Measurements from ENCODE around the gene GTF2E1.

GTF2E1 gene

DNA sequence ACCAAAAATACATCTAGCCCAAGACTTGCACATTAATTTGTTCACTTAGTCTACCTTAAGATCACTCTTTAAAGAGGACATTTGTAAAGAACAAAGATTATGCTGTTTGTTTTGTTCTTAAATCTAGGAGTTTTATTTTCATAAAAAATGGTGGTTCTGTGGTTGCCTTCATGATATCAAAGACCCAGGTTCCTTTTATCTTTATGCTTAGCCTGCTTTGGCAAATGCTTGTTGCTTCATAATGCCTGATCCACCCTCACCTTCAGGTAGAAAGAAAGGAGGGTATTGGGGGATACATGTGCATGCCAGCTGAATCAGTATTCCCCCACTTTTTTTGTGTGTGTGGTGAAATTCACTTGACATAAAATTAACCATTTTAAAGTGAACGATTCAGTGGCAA is 48.5 kb downstream of the GTF2E1 start:
- no peak overlapping the region for H3K27ac ChIP-seq
- DNase-seq, result no peak
- TF ChIP-seq, protein P1, sequence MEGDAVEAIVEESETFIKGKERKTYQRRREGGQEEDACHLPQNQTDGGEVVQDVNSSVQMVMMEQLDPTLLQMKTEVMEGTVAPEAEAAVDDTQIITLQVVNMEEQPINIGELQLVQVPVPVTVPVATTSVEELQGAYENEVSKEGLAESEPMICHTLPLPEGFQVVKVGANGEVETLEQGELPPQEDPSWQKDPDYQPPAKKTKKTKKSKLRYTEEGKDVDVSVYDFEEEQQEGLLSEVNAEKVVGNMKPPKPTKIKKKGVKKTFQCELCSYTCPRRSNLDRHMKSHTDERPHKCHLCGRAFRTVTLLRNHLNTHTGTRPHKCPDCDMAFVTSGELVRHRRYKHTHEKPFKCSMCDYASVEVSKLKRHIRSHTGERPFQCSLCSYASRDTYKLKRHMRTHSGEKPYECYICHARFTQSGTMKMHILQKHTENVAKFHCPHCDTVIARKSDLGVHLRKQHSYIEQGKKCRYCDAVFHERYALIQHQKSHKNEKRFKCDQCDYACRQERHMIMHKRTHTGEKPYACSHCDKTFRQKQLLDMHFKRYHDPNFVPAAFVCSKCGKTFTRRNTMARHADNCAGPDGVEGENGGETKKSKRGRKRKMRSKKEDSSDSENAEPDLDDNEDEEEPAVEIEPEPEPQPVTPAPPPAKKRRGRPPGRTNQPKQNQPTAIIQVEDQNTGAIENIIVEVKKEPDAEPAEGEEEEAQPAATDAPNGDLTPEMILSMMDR (IDR thresholded peaks at IDR 0.05; ENCODE audit: low read depth, low read length, missing control alignments), result no peak
- in situ Hi-C loops (cut with HindIII; ENCODE audit: low pct_ligation_motif_present, low sequenced_read_pairs), result no loop called here
- no peaks in the 10 kb centered on the region for H3K36me3 ChIP-seq (replicated peaks)
- H3K4me3 ChIP-seq (ENCODE audit: low read depth, low read length), result no peak overlapping the region
- H3K27me3 ChIP-seq (replicated peaks), result no peaks in the 10 kb centered on the region

DNA sequence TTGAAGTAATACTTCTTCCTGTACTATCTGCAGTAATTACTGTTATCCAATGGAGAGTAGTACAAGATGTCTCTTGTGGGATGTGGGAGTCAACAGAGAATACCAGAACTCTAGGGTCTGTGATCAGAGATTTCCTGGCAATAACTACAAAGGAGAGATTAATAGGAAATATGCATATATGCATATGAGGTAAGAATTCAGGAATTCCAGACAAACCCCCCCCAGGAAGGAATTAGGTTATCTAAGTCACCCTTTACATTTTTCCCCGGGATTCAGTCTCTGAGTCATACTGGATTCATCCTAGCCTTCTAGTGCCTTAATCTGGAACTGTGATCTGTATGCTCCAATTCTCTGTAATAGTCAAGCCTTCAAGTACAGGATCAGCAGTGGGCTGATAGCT is 49.4 kb downstream of the GTF2E1 start:
- TF ChIP-seq, protein P1 (IDR thresholded peaks at IDR 0.05; ENCODE audit: low read depth, low read length, missing control alignments), result no peak
- DNase-seq, result peak; percentile 61
- Histone ChIP-seq H3K36me3 (replicated peaks) (no peaks in the 10 kb centered on the region), H3K27me3 (replicated peaks) (no peaks in the 10 kb centered on the region), H3K27ac (no peak overlapping the region), H3K4me3 (ENCODE audit: low read depth, low read length) (no peak overlapping the region)
- in situ Hi-C loops (cut with HindIII; ENCODE audit: low pct_ligation_motif_present, low sequenced_read_pairs), result no loop called here

DNA sequence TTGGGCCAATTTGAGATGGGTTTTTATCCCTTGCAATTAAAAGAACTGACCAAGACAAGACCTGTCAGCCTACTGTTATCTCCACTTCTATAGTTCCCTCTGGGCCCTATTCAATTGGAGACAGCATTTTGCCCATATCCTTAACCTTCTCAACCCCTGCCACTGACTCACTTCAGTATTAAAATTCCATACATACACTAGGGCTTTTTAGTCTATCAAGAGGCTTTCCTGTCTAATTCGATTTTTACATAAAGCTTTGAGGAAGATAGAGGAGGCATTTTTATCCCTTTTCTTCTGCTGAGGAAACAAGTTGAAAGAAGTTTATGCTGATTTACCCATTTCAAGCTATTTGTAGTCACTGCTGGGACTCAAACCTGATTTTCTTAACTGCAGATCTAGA is 51.1 kb downstream of the GTF2E1 start:
- H3K27ac ChIP-seq, result no peak overlapping the region
- in situ Hi-C loops (cut with HindIII; ENCODE audit: low pct_ligation_motif_present, low sequenced_read_pairs), result no loop called here
- DNase-seq, result no peak
- no peaks in the 10 kb centered on the region for H3K36me3 ChIP-seq (replicated peaks)
- TF ChIP-seq, protein P1 (IDR thresholded peaks at IDR 0.05; ENCODE audit: low read depth, low read length, missing control alignments), result no peak
- H3K27me3 ChIP-seq (replicated peaks), result no peaks in the 10 kb centered on the region
- no peak overlapping the region for H3K4me3 ChIP-seq (ENCODE audit: low read depth, low read length)

DNA sequence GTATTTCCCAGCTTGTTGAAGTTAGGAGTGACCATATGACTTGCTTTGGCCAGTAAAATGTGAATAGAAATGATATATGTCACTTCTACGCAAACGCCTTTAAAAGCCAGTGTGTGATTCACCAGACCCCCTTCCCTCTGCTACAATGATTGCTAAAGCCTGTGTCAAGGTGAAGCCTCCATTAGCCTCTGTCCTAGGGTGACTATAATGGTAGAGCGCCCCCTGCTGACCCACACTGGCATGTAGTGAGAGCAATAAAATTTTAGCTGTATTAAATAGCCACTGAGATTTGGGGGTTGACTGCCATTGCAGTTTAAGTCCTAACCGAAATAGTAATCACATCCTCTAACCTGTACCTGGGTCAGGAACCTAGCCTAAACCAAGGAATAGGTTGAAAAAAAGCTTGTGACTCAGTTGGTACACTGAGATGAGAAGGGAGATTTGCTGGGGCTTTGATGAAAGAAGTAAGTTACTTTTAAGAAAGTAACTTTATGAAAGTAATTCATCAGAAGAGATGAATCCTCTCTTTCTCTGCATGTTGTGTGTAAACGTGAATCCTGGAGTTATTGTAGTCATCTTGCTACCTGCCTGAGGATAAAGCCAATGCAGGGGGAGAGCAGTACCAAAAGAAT is 52.6 kb downstream of the GTF2E1 start:
- Histone ChIP-seq H3K27ac (no peak overlapping the region), H3K36me3 (replicated peaks) (no peaks in the 10 kb centered on the region), H3K27me3 (replicated peaks) (no peaks in the 10 kb centered on the region), H3K4me3 (ENCODE audit: low read depth, low read length) (no peak overlapping the region)
- DNase-seq, result peak; percentile 84
- in situ Hi-C loops (cut with HindIII; ENCODE audit: low pct_ligation_motif_present, low sequenced_read_pairs), result no loop called here
- TF ChIP-seq, protein P1 (IDR thresholded peaks at IDR 0.05; ENCODE audit: low read depth, low read length, missing control alignments), result peak; percentile 88

DNA sequence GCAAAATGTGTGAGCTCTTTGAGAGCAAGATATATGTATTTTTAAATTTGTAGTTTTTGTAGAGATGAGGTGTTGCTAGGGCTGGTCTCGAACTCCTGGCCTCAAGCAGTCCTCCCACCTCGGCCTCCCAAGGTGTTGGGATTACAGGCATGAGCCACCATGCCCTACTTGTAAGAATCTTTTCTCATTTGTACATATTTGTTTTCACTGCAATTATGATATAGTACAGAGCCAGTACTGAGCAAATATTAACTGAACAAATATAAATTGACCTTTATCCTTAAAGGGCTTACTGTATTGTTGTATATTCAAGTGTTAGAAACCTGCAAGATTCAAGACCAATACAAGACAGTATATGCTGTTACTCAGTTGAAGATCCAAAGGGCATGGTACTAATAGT is 53.4 kb downstream of the GTF2E1 start:
- Histone ChIP-seq H3K36me3 (replicated peaks) (no peaks in the 10 kb centered on the region), H3K4me3 (ENCODE audit: low read depth, low read length) (no peak overlapping the region), H3K27ac (no peak overlapping the region), H3K27me3 (replicated peaks) (no peaks in the 10 kb centered on the region)
- TF ChIP-seq, protein P1 (IDR thresholded peaks at IDR 0.05; ENCODE audit: low read depth, low read length, missing control alignments), result no peak
- in situ Hi-C loops (cut with HindIII; ENCODE audit: low pct_ligation_motif_present, low sequenced_read_pairs), result no loop called here
- DNase-seq, result no peak

DNA sequence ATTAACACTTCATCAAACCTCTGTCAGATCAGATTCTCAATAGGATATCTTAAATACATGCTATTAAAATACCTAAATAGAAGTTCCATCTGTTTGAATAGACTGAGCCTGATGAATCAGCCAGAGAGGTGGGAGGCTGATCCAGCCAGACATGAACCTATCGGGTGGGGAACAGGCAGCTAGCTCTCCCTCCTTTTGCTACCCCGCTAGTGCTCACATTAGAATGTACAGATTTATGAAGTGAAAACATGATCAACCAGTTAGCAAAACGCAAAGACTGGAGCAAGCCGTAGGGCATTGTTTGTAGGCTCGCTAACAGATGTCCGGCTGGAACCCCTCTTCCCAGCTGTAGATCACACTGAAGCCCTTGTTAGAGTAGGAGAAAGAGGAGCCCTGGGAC is 54.4 kb downstream of the GTF2E1 start:
- in situ Hi-C loops (cut with HindIII; ENCODE audit: low pct_ligation_motif_present, low sequenced_read_pairs), result no loop called here

More for the DNA sequence above, 54.4 kb downstream of the GTF2E1 start:
- no peak overlapping the region for H3K4me3 ChIP-seq (ENCODE audit: low read depth, low read length)
- no peak for DNase-seq
- H3K27me3 ChIP-seq (replicated peaks), result no peaks in the 10 kb centered on the region
- H3K27ac ChIP-seq, result no peak overlapping the region
- no peaks in the 10 kb centered on the region for H3K36me3 ChIP-seq (replicated peaks)
- TF ChIP-seq, protein P1 (IDR thresholded peaks at IDR 0.05; ENCODE audit: low read depth, low read length, missing control alignments), result no peak
